T-helper 2 cell treated with Interferon-gamma antibody and Interleukin-4, amounts not matched to agents 5 μg/mL and 100 μg/mL, for 36 hours (primary cell): ENCODE data around the gene RPS6KA1.
A peak's percentile ranks its signal among the peaks of the same experiment; 100 is the strongest.
"Not testable (repeated sequence)": the region's sequence is repeated elsewhere in the genome, so short reads cannot be mapped to it uniquely, and the experiment has no call there.

Source experiments
- DNase-seq: peaks from one replicate; pipeline ENCODE4 v3.0.0; 2021; ENCODE audit warnings: low spot score
- H3K27ac Mint-ChIP-seq: one replicate; pipeline ENCODE4 v1.8.0; 2021; ENCODE audit warnings: mild to moderate bottlenecking, mixed read lengths
- H3K27me3 Mint-ChIP-seq: one replicate; pipeline ENCODE4 v1.8.0; 2021; ENCODE audit warnings: low read depth, mixed read lengths
- H3K36me3 Mint-ChIP-seq: one replicate; pipeline ENCODE4 v1.8.0; 2021; ENCODE audit warnings: low read depth, mixed read lengths
- H3K4me1 Mint-ChIP-seq: one replicate; pipeline ENCODE4 v1.8.0; 2021; ENCODE audit warnings: low read depth, mixed read lengths
- H3K4me3 Mint-ChIP-seq: one replicate; pipeline ENCODE4 v1.8.0; 2022; ENCODE audit warnings: mild to moderate bottlenecking, moderate library complexity, mixed read lengths
- H3K9me3 Mint-ChIP-seq: one replicate; pipeline ENCODE4 v1.8.0; 2021; ENCODE audit warnings: mixed read lengths

RPS6KA1 gene

GRCh38 chr1:26579681-26580111, 50.1 kb downstream of the RPS6KA1 start:
- DNase-seq = peak; percentile 21
- H3K36me3 Mint-ChIP-seq = peaks cover 15% of the 10 kb centered on the region
- no peaks in the 10 kb centered on the region for H3K9me3 Mint-ChIP-seq
- no peak overlapping the region for H3K4me3 Mint-ChIP-seq
- H3K27me3 Mint-ChIP-seq = no peaks in the 10 kb centered on the region
- no peak overlapping the region for H3K27ac Mint-ChIP-seq
- H3K4me1 Mint-ChIP-seq = peaks cover 26% of the 10 kb centered on the region

- no peak overlapping the region for H3K4me3 Mint-ChIP-seq
- H3K9me3 Mint-ChIP-seq = no peaks in the 10 kb centered on the region
Observed at GRCh38 chr1:26580116-26580515, 50.6 kb downstream of the RPS6KA1 start.

GRCh38 chr1:26581287-26581651, 51.7 kb downstream of the RPS6KA1 start:
- peaks cover 26% of the 10 kb centered on the region for H3K4me1 Mint-ChIP-seq
- peaks cover 2% of the 10 kb centered on the region for H3K36me3 Mint-ChIP-seq
- no peak for DNase-seq
- H3K27ac Mint-ChIP-seq = no peak overlapping the region
- H3K4me3 Mint-ChIP-seq = no peak overlapping the region
- H3K27me3 Mint-ChIP-seq = no peaks in the 10 kb centered on the region
- no peaks in the 10 kb centered on the region for H3K9me3 Mint-ChIP-seq

More at GRCh38 chr1:26580116-26580515, 50.6 kb downstream of the RPS6KA1 start:
- peak; percentile 50 for DNase-seq
- Mint-ChIP-seq H3K27me3 (no peaks in the 10 kb centered on the region), H3K27ac (no peak overlapping the region), H3K4me1 (peaks cover 26% of the 10 kb centered on the region), H3K36me3 (peaks cover 10% of the 10 kb centered on the region)

- Mint-ChIP-seq H3K36me3 (no peaks in the 10 kb centered on the region), H3K4me3 (no peak overlapping the region), H3K27me3 (no peaks in the 10 kb centered on the region), H3K4me1 (peaks cover 26% of the 10 kb centered on the region), H3K9me3 (no peaks in the 10 kb centered on the region), H3K27ac (peak overlapping the region; percentile 52)
- DNase-seq = no peak
Observed at GRCh38 chr1:26582053-26582835, 52.7 kb downstream of the RPS6KA1 start.

- no peaks in the 10 kb centered on the region for H3K27me3 Mint-ChIP-seq
- H3K4me1 Mint-ChIP-seq = peaks cover 26% of the 10 kb centered on the region
- H3K36me3 Mint-ChIP-seq = no peaks in the 10 kb centered on the region
- DNase-seq = peak; percentile 87
- no peaks in the 10 kb centered on the region for H3K9me3 Mint-ChIP-seq
- no peak overlapping the region for H3K4me3 Mint-ChIP-seq
- H3K27ac Mint-ChIP-seq = peak overlapping the region; percentile 52
Observed at GRCh38 chr1:26582836-26583460, 53.4 kb downstream of the RPS6KA1 start.

- Mint-ChIP-seq H3K4me3 (no peak overlapping the region), H3K36me3 (no peaks in the 10 kb centered on the region), H3K9me3 (peaks cover 2% of the 10 kb centered on the region), H3K27ac (peak overlapping the region; percentile 60), H3K4me1 (peaks cover 26% of the 10 kb centered on the region), H3K27me3 (no peaks in the 10 kb centered on the region)
- DNase-seq = peak; percentile 40
Observed at GRCh38 chr1:26583646-26584485, 54.3 kb downstream of the RPS6KA1 start.

GRCh38 chr1:26584588-26584987, 55.0 kb downstream of the RPS6KA1 start:
- not testable (repeated sequence) for H3K27me3 Mint-ChIP-seq, H3K36me3 Mint-ChIP-seq, H3K27ac Mint-ChIP-seq, DNase-seq, H3K4me3 Mint-ChIP-seq, H3K9me3 Mint-ChIP-seq
- peaks cover 22% of the 10 kb centered on the region for H3K4me1 Mint-ChIP-seq

GRCh38 chr1:26585471-26585870, 55.9 kb downstream of the RPS6KA1 start:
- Mint-ChIP-seq H3K36me3 (peaks cover 3% of the 10 kb centered on the region), H3K9me3 (peaks cover 7% of the 10 kb centered on the region), H3K4me1 (peaks cover 17% of the 10 kb centered on the region), H3K4me3 (no peak overlapping the region), H3K27me3 (no peaks in the 10 kb centered on the region), H3K27ac (no peak overlapping the region)
- DNase-seq = no peak

GRCh38 chr1:26593385-26593784, 63.8 kb downstream of the RPS6KA1 start:
- Mint-ChIP-seq H3K4me3 (no peak overlapping the region), H3K36me3 (peaks cover 3% of the 10 kb centered on the region), H3K27ac (no peak overlapping the region), H3K9me3 (peaks cover 7% of the 10 kb centered on the region), H3K4me1 (peaks cover 2% of the 10 kb centered on the region), H3K27me3 (no peaks in the 10 kb centered on the region)
- no peak for DNase-seq

- not testable (repeated sequence) for H3K4me3 Mint-ChIP-seq, H3K27ac Mint-ChIP-seq, H3K27me3 Mint-ChIP-seq, H3K4me1 Mint-ChIP-seq, H3K36me3 Mint-ChIP-seq, DNase-seq, H3K9me3 Mint-ChIP-seq
Observed at GRCh38 chr1:26594593-26594992, 65.0 kb downstream of the RPS6KA1 start.

- H3K9me3 Mint-ChIP-seq = no peaks in the 10 kb centered on the region
- H3K27ac Mint-ChIP-seq = no peak overlapping the region
- no peak for DNase-seq
- H3K27me3 Mint-ChIP-seq = no peaks in the 10 kb centered on the region
- H3K4me1 Mint-ChIP-seq = peaks cover 10% of the 10 kb centered on the region
- no peak overlapping the region for H3K4me3 Mint-ChIP-seq
- H3K36me3 Mint-ChIP-seq = no peaks in the 10 kb centered on the region
Observed at GRCh38 chr1:26597629-26598039, 68.1 kb downstream of the RPS6KA1 start.

- H3K4me1 Mint-ChIP-seq = peaks cover 10% of the 10 kb centered on the region
- H3K27me3 Mint-ChIP-seq = no peaks in the 10 kb centered on the region
- no peak overlapping the region for H3K27ac Mint-ChIP-seq
- no peak for DNase-seq
- H3K9me3 Mint-ChIP-seq = no peaks in the 10 kb centered on the region
- no peak overlapping the region for H3K4me3 Mint-ChIP-seq
- no peaks in the 10 kb centered on the region for H3K36me3 Mint-ChIP-seq
Observed at GRCh38 chr1:26598890-26599289, 69.3 kb downstream of the RPS6KA1 start.

- DNase-seq = no peak
- Mint-ChIP-seq H3K36me3 (no peaks in the 10 kb centered on the region), H3K4me1 (peaks cover 10% of the 10 kb centered on the region), H3K9me3 (no peaks in the 10 kb centered on the region), H3K27me3 (no peaks in the 10 kb centered on the region), H3K4me3 (no peak overlapping the region), H3K27ac (no peak overlapping the region)
Observed at GRCh38 chr1:26602378-26602959, 72.9 kb downstream of the RPS6KA1 start.

- Mint-ChIP-seq H3K36me3 (no peaks in the 10 kb centered on the region), H3K9me3 (no peaks in the 10 kb centered on the region), H3K4me3 (no peak overlapping the region), H3K27ac (no peak overlapping the region), H3K4me1 (peaks cover 7% of the 10 kb centered on the region), H3K27me3 (no peaks in the 10 kb centered on the region)
- DNase-seq = no peak
Observed at GRCh38 chr1:26603856-26604255, 74.3 kb downstream of the RPS6KA1 start.
